ENCODE measurements around the gene FN1. TPM values are rescaled to one million over a fixed set of nuclear protein-coding genes. Genes with fewer than 3 reads are reported as not detected.

Gene FN1
- total RNA-seq, 1 experiment from 2014 or later, result 102 TPM

- no peak for TF ChIP-seq E2F4 (CRISPR knock-in tag; IDR thresholded peaks at IDR 0.05; ENCODE audit: borderline replicate concordance, low read depth)
- TF ChIP-seq, protein P1, sequence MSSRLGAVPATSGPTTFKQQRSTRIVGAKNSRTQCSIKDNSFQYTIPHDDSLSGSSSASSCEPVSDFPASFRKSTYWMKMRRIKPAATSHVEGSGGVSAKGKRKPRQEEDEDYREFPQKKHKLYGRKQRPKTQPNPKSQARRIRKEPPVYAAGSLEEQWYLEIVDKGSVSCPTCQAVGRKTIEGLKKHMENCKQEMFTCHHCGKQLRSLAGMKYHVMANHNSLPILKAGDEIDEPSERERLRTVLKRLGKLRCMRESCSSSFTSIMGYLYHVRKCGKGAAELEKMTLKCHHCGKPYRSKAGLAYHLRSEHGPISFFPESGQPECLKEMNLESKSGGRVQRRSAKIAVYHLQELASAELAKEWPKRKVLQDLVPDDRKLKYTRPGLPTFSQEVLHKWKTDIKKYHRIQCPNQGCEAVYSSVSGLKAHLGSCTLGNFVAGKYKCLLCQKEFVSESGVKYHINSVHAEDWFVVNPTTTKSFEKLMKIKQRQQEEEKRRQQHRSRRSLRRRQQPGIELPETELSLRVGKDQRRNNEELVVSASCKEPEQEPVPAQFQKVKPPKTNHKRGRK (CRISPR knock-in tag; IDR thresholded peaks at IDR 0.05; ENCODE audit: borderline replicate concordance), result no peak
- TF ChIP-seq TP53 (CRISPR knock-in tag; IDR thresholded peaks at IDR 0.05), result no peak
- no peak for TF ChIP-seq TEAD4 (CRISPR knock-in tag; IDR thresholded peaks at IDR 0.05)
Observed at GRCh38 chr2:215434447-215435279, 1.2 kb downstream of the FN1 start (continued).

DNA sequence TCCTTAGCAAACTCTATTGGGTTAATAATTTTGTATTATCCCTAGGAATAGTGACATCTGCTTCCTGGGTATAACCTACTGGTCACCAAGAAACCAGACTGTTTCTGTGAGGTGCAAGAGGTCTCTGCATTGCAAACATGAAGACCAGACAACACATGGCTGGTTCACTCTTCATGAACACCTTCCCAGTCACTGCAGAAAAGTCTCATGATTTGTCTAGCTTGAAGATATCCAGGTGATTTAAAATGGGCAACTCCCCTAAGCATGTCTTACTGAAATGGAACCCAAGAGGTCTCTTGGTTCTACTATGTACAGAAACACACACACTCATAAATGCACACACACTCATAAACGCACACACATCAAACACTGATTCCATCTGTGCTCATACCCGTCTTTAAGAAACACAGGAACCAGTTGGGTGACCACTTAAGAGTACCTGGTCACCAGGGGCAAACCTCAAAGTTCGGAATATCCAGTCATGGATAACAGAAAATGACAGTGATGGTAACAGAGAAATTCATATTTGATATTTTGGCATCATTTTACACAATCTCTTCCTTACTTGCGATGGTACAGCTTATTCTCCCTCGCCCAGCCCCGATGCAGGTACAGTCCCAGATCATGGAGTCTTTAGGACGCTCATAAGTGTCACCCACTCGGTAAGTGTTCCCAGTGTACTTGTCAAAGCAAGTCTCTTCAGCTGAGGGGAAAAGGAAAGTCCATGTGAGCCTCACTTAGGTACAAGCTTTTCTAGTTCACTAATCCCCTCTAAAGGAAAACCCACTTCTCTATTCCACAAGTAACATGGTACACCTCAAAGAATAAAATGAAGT, 2.9 kb downstream of the FN1 start:
- Mint-ChIP-seq H3K27ac (no peak overlapping the region), H3K4me1 (peaks cover 26% of the 10 kb centered on the region), H3K36me3 (peaks cover 40% of the 10 kb centered on the region), H3K27me3 (ENCODE audit: low read depth) (peaks cover 4% of the 10 kb centered on the region; the same call in 1 of the 2 replicates), H3K4me3 (no peak overlapping the region), H3K9me3 (no peaks in the 10 kb centered on the region)
- TF ChIP-seq OVOL2 (CRISPR knock-in tag; IDR thresholded peaks at IDR 0.05; ENCODE audit: borderline replicate concordance), result no peak
- TF ChIP-seq ZNF232 (CRISPR knock-in tag; IDR thresholded peaks at IDR 0.05), result no peak
- TF ChIP-seq TP53 (CRISPR knock-in tag; IDR thresholded peaks at IDR 0.05), result no peak
- no peak for TF ChIP-seq ATF1 (CRISPR knock-in tag; IDR thresholded peaks at IDR 0.05)
- TF ChIP-seq, protein P2, sequence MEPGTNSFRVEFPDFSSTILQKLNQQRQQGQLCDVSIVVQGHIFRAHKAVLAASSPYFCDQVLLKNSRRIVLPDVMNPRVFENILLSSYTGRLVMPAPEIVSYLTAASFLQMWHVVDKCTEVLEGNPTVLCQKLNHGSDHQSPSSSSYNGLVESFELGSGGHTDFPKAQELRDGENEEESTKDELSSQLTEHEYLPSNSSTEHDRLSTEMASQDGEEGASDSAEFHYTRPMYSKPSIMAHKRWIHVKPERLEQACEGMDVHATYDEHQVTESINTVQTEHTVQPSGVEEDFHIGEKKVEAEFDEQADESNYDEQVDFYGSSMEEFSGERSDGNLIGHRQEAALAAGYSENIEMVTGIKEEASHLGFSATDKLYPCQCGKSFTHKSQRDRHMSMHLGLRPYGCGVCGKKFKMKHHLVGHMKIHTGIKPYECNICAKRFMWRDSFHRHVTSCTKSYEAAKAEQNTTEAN (CRISPR knock-in tag; IDR thresholded peaks at IDR 0.05), result no peak
- CTCF ChIA-PET, result no interaction called here
- DNase-seq (ENCODE audit: low spot score), result no peak
- POLR2A ChIA-PET, result no interaction called here
- no peak for ATAC-seq

GRCh38 chr2:215431778-215432758, 3.8 kb downstream of the FN1 start:
- H3K36me3 Mint-ChIP-seq, result peaks cover 47% of the 10 kb centered on the region
- ATAC-seq (no peak), DNase-seq (ENCODE audit: low spot score) (no peak)
- peaks cover 4% of the 10 kb centered on the region; the same call in 1 of the 2 replicates for H3K27me3 Mint-ChIP-seq (ENCODE audit: low read depth)
- ChIA-PET POLR2A (no interaction called here), CTCF (no interaction called here)
- peaks cover 16% of the 10 kb centered on the region for H3K4me1 Mint-ChIP-seq
- H3K4me3 Mint-ChIP-seq, result no peak overlapping the region
- H3K27ac Mint-ChIP-seq, result no peak overlapping the region; the same call in 1 of the 2 replicates
- no peak for TF ChIP-seq CBFB (CRISPR knock-in tag; IDR thresholded peaks at IDR 0.05; ENCODE audit: low read depth)
- TF ChIP-seq MXD4 (CRISPR knock-in tag; IDR thresholded peaks at IDR 0.05; ENCODE audit: borderline replicate concordance), result no peak
- TF ChIP-seq ESRRA (CRISPR knock-in tag; IDR thresholded peaks at IDR 0.05; ENCODE audit: borderline replicate concordance), result no peak
- TF ChIP-seq ZNF416 (CRISPR knock-in tag; IDR thresholded peaks at IDR 0.05), result no peak
- no peak for TF ChIP-seq SP1 (CRISPR knock-in tag; conservative IDR thresholded peaks at IDR 0.05)
- TF ChIP-seq TEAD1 (CRISPR knock-in tag; IDR thresholded peaks at IDR 0.05), result no peak
- TF ChIP-seq ZNF396 (CRISPR knock-in tag; IDR thresholded peaks at IDR 0.05; ENCODE audit: borderline replicate concordance), result no peak
- no peak for TF ChIP-seq NFE2L1 (CRISPR knock-in tag; IDR thresholded peaks at IDR 0.05)
- no peak for TF ChIP-seq ZNF121 (CRISPR knock-in tag; IDR thresholded peaks at IDR 0.05)
- no peak for TF ChIP-seq HMGXB4 (CRISPR knock-in tag; IDR thresholded peaks at IDR 0.05)
- TF ChIP-seq ZNF263 (CRISPR knock-in tag; IDR thresholded peaks at IDR 0.05; ENCODE audit: low read depth), result no peak
- TF ChIP-seq USF1 (CRISPR knock-in tag; IDR thresholded peaks at IDR 0.05), result no peak
- no peaks in the 10 kb centered on the region for H3K9me3 Mint-ChIP-seq

Measured in WTC11 (cell line).